Measurements from ENCODE around the gene NRCAM.

Gene NRCAM

GRCh38 chr7:108460964-108461363 lies 4.7 kb upstream of the NRCAM start:
- Histone ChIP-seq H3K4me3 (ENCODE audit: low read depth, low read length) (no peak overlapping the region), H2AFZ (ENCODE audit: low read length, unreplicated experiment) (no peak overlapping the region), H3K36me3 (ENCODE audit: insufficient read depth, low read length) (no peaks in the 10 kb centered on the region), H3K79me2 (ENCODE audit: control insufficient read depth, insufficient read depth, low read length, unreplicated experiment) (no peaks in the 10 kb centered on the region), H3K27ac (ENCODE audit: low read depth, low read length) (no peak overlapping the region), H3K27me3 (ENCODE audit: insufficient read depth, low read length) (peaks cover 6% of the 10 kb centered on the region), H3K4me1 (ENCODE audit: control insufficient read depth, insufficient read depth, low read length, unreplicated experiment) (peaks cover 7% of the 10 kb centered on the region)

GRCh38 chr7:108459922-108460551 lies 3.8 kb upstream of the NRCAM start:
- no peak overlapping the region for H3K4me3 ChIP-seq (ENCODE audit: low read depth, low read length)
- H3K79me2 ChIP-seq (ENCODE audit: control insufficient read depth, insufficient read depth, low read length, unreplicated experiment), result no peaks in the 10 kb centered on the region
- no peak overlapping the region for H2AFZ ChIP-seq (ENCODE audit: low read length, unreplicated experiment)
- no peaks in the 10 kb centered on the region for H3K36me3 ChIP-seq (ENCODE audit: insufficient read depth, low read length)
- peaks cover 6% of the 10 kb centered on the region for H3K27me3 ChIP-seq (ENCODE audit: insufficient read depth, low read length)
- peaks cover 7% of the 10 kb centered on the region for H3K4me1 ChIP-seq (ENCODE audit: control insufficient read depth, insufficient read depth, low read length, unreplicated experiment)
- no peak overlapping the region for H3K27ac ChIP-seq (ENCODE audit: low read depth, low read length)

- H3K27ac ChIP-seq (ENCODE audit: low read depth, low read length), result no peak overlapping the region
- no peak overlapping the region for H3K4me3 ChIP-seq (ENCODE audit: low read depth, low read length)
- H3K27me3 ChIP-seq (ENCODE audit: insufficient read depth, low read length), result peaks cover 6% of the 10 kb centered on the region
- H3K4me1 ChIP-seq (ENCODE audit: control insufficient read depth, insufficient read depth, low read length, unreplicated experiment), result peaks cover 17% of the 10 kb centered on the region
- H2AFZ ChIP-seq (ENCODE audit: low read length, unreplicated experiment), result no peak overlapping the region
- no peaks in the 10 kb centered on the region for H3K36me3 ChIP-seq (ENCODE audit: insufficient read depth, low read length)
- peaks cover 14% of the 10 kb centered on the region for H3K79me2 ChIP-seq (ENCODE audit: control insufficient read depth, insufficient read depth, low read length, unreplicated experiment)
Observed at GRCh38 chr7:108457871-108458270, 1.6 kb upstream of the NRCAM start.

GRCh38 chr7:108456845-108457540 lies 757 bp upstream of the NRCAM start:
- Histone ChIP-seq H3K27ac (ENCODE audit: low read depth, low read length) (no peak overlapping the region), H3K27me3 (ENCODE audit: insufficient read depth, low read length) (peaks cover 6% of the 10 kb centered on the region), H3K36me3 (ENCODE audit: insufficient read depth, low read length) (no peaks in the 10 kb centered on the region), H3K4me1 (ENCODE audit: control insufficient read depth, insufficient read depth, low read length, unreplicated experiment) (peaks cover 20% of the 10 kb centered on the region), H2AFZ (ENCODE audit: low read length, unreplicated experiment) (no peak overlapping the region), H3K79me2 (ENCODE audit: control insufficient read depth, insufficient read depth, low read length, unreplicated experiment) (peaks cover 15% of the 10 kb centered on the region), H3K4me3 (ENCODE audit: low read depth, low read length) (peak overlapping the region; percentile 80)

- Histone ChIP-seq H3K27ac (ENCODE audit: low read depth, low read length) (no peak overlapping the region), H3K79me2 (ENCODE audit: control insufficient read depth, insufficient read depth, low read length, unreplicated experiment) (peaks cover 15% of the 10 kb centered on the region), H2AFZ (ENCODE audit: low read length, unreplicated experiment) (peak overlapping the region; percentile 57), H3K4me3 (ENCODE audit: low read depth, low read length) (peak overlapping the region; percentile 80), H3K36me3 (ENCODE audit: insufficient read depth, low read length) (no peaks in the 10 kb centered on the region), H3K27me3 (ENCODE audit: insufficient read depth, low read length) (peaks cover 6% of the 10 kb centered on the region), H3K4me1 (ENCODE audit: control insufficient read depth, insufficient read depth, low read length, unreplicated experiment) (peaks cover 29% of the 10 kb centered on the region)
Observed at GRCh38 chr7:108455551-108455997, 662 bp downstream of the NRCAM start.

- peaks cover 26% of the 10 kb centered on the region for H3K4me1 ChIP-seq (ENCODE audit: control insufficient read depth, insufficient read depth, low read length, unreplicated experiment)
- H3K27ac ChIP-seq (ENCODE audit: low read depth, low read length), result 0 out of 2 replicates have a peak overlapping the region, but pooled peaks have one; percentile 1
- H3K79me2 ChIP-seq (ENCODE audit: control insufficient read depth, insufficient read depth, low read length, unreplicated experiment), result peaks cover 17% of the 10 kb centered on the region
- H3K36me3 ChIP-seq (ENCODE audit: insufficient read depth, low read length), result no peaks in the 10 kb centered on the region
- peak overlapping the region; percentile 80 for H3K4me3 ChIP-seq (ENCODE audit: low read depth, low read length)
- H3K27me3 ChIP-seq (ENCODE audit: insufficient read depth, low read length), result peaks cover 6% of the 10 kb centered on the region
- peak overlapping the region; percentile 43 for H2AFZ ChIP-seq (ENCODE audit: low read length, unreplicated experiment)
Observed at GRCh38 chr7:108454674-108455550, 1.3 kb downstream of the NRCAM start.

- peak overlapping the region; percentile 80 for H3K4me3 ChIP-seq (ENCODE audit: low read depth, low read length)
- peak overlapping the region; percentile 43 for H2AFZ ChIP-seq (ENCODE audit: low read length, unreplicated experiment)
- peaks cover 21% of the 10 kb centered on the region for H3K79me2 ChIP-seq (ENCODE audit: control insufficient read depth, insufficient read depth, low read length, unreplicated experiment)
- H3K36me3 ChIP-seq (ENCODE audit: insufficient read depth, low read length), result no peaks in the 10 kb centered on the region
- H3K4me1 ChIP-seq (ENCODE audit: control insufficient read depth, insufficient read depth, low read length, unreplicated experiment), result peaks cover 26% of the 10 kb centered on the region
- H3K27me3 ChIP-seq (ENCODE audit: insufficient read depth, low read length), result peaks cover 6% of the 10 kb centered on the region
- H3K27ac ChIP-seq (ENCODE audit: low read depth, low read length), result 0 out of 2 replicates have a peak overlapping the region, but pooled peaks have one; percentile 1
Observed at GRCh38 chr7:108454317-108454673, 1.9 kb downstream of the NRCAM start.

- Histone ChIP-seq H3K27me3 (ENCODE audit: insufficient read depth, low read length) (peaks cover 6% of the 10 kb centered on the region), H2AFZ (ENCODE audit: low read length, unreplicated experiment) (no peak overlapping the region), H3K4me1 (ENCODE audit: control insufficient read depth, insufficient read depth, low read length, unreplicated experiment) (peaks cover 26% of the 10 kb centered on the region), H3K36me3 (ENCODE audit: insufficient read depth, low read length) (no peaks in the 10 kb centered on the region), H3K79me2 (ENCODE audit: control insufficient read depth, insufficient read depth, low read length, unreplicated experiment) (peaks cover 25% of the 10 kb centered on the region), H3K4me3 (ENCODE audit: low read depth, low read length) (no peak overlapping the region), H3K27ac (ENCODE audit: low read depth, low read length) (no peak overlapping the region)
Observed at GRCh38 chr7:108453320-108453719, 2.9 kb downstream of the NRCAM start.

GRCh38 chr7:108452707-108453106 lies 3.5 kb downstream of the NRCAM start:
- Histone ChIP-seq H3K27me3 (ENCODE audit: insufficient read depth, low read length) (peaks cover 6% of the 10 kb centered on the region), H3K79me2 (ENCODE audit: control insufficient read depth, insufficient read depth, low read length, unreplicated experiment) (peaks cover 25% of the 10 kb centered on the region), H3K4me1 (ENCODE audit: control insufficient read depth, insufficient read depth, low read length, unreplicated experiment) (peaks cover 26% of the 10 kb centered on the region)

GRCh38 chr7:108451296-108451848 lies 4.9 kb downstream of the NRCAM start:
- Histone ChIP-seq H3K27me3 (ENCODE audit: insufficient read depth, low read length) (no peaks in the 10 kb centered on the region), H3K4me1 (ENCODE audit: control insufficient read depth, insufficient read depth, low read length, unreplicated experiment) (peaks cover 26% of the 10 kb centered on the region), H2AFZ (ENCODE audit: low read length, unreplicated experiment) (no peak overlapping the region), H3K79me2 (ENCODE audit: control insufficient read depth, insufficient read depth, low read length, unreplicated experiment) (peaks cover 25% of the 10 kb centered on the region), H3K27ac (ENCODE audit: low read depth, low read length) (peak overlapping the region; percentile 24; the same call in 1 of the 2 replicates), H3K36me3 (ENCODE audit: insufficient read depth, low read length) (no peaks in the 10 kb centered on the region), H3K4me3 (ENCODE audit: low read depth, low read length) (no peak overlapping the region)

More at GRCh38 chr7:108452707-108453106, 3.5 kb downstream of the NRCAM start:
- no peak overlapping the region for H2AFZ ChIP-seq (ENCODE audit: low read length, unreplicated experiment)
- no peak overlapping the region for H3K4me3 ChIP-seq (ENCODE audit: low read depth, low read length)
- no peak overlapping the region for H3K27ac ChIP-seq (ENCODE audit: low read depth, low read length)
- no peaks in the 10 kb centered on the region for H3K36me3 ChIP-seq (ENCODE audit: insufficient read depth, low read length)
